IPS-18a (cell line): ENCODE results near the gene SMYD3.

ENCODE experiments used
- H3K27ac ChIP-seq: one replicate; pipeline ENCODE4 v1.5.1; 2013; ENCODE audit warnings: low read length
- H3K27me3 ChIP-seq: one replicate; pipeline ENCODE4 v1.6.1; 2013; ENCODE audit warnings: mild to moderate bottlenecking, low read length; ENCODE audit not compliant: control insufficient read depth, insufficient read depth
- H3K36me3 ChIP-seq: one replicate; pipeline ENCODE4 v1.6.1; 2013; ENCODE audit warnings: low read depth, low read length; ENCODE audit not compliant: control insufficient read depth
- H3K4me1 ChIP-seq: one replicate; pipeline ENCODE4 v1.6.1; 2013; ENCODE audit warnings: low read depth, low read length; ENCODE audit not compliant: control insufficient read depth
- H3K4me3 ChIP-seq: one replicate; pipeline ENCODE4 v1.5.1; 2013; ENCODE audit warnings: low read length
- H3K9ac ChIP-seq: one replicate; pipeline ENCODE4 v1.6.1; 2013; ENCODE audit warnings: mild to moderate bottlenecking, low read length, moderate library complexity
- H3K9me3 ChIP-seq: one replicate; pipeline ENCODE4 v1.6.1; 2013; ENCODE audit warnings: low read depth, low read length; ENCODE audit not compliant: control insufficient read depth

Gene SMYD3

GRCh38 chr1:246455476-246455875, 51.6 kb downstream of the SMYD3 start:
- H3K36me3 ChIP-seq: no peaks in the 10 kb centered on the region
- H3K4me1 ChIP-seq: no peaks in the 10 kb centered on the region
- H3K27me3 ChIP-seq: no peaks in the 10 kb centered on the region
- H3K9me3 ChIP-seq: no peaks in the 10 kb centered on the region
- no peak overlapping the region for H3K4me3 ChIP-seq
- H3K9ac ChIP-seq: no peak overlapping the region
- no peak overlapping the region for H3K27ac ChIP-seq

GRCh38 chr1:246454655-246455054, 52.4 kb downstream of the SMYD3 start:
- Histone ChIP-seq H3K27ac (no peak overlapping the region), H3K9ac (no peak overlapping the region), H3K4me3 (no peak overlapping the region), H3K27me3 (no peaks in the 10 kb centered on the region), H3K9me3 (no peaks in the 10 kb centered on the region), H3K36me3 (no peaks in the 10 kb centered on the region), H3K4me1 (no peaks in the 10 kb centered on the region)

- Histone ChIP-seq H3K36me3 (no peaks in the 10 kb centered on the region), H3K9me3 (no peaks in the 10 kb centered on the region), H3K27ac (no peak overlapping the region), H3K4me3 (no peak overlapping the region), H3K9ac (no peak overlapping the region), H3K27me3 (no peaks in the 10 kb centered on the region), H3K4me1 (no peaks in the 10 kb centered on the region)
Observed at GRCh38 chr1:246450611-246451251, 56.3 kb downstream of the SMYD3 start.

- Histone ChIP-seq H3K4me3 (no peak overlapping the region), H3K36me3 (no peaks in the 10 kb centered on the region), H3K27ac (no peak overlapping the region), H3K9ac (no peak overlapping the region), H3K9me3 (no peaks in the 10 kb centered on the region), H3K27me3 (no peaks in the 10 kb centered on the region), H3K4me1 (no peaks in the 10 kb centered on the region)
Observed at GRCh38 chr1:246448373-246448772, 58.7 kb downstream of the SMYD3 start.

GRCh38 chr1:246447501-246447900, 59.6 kb downstream of the SMYD3 start:
- H3K27me3 ChIP-seq: no peaks in the 10 kb centered on the region
- no peak overlapping the region for H3K27ac ChIP-seq
- no peak overlapping the region for H3K9ac ChIP-seq
- H3K4me3 ChIP-seq: no peak overlapping the region
- H3K36me3 ChIP-seq: no peaks in the 10 kb centered on the region
- H3K4me1 ChIP-seq: no peaks in the 10 kb centered on the region
- H3K9me3 ChIP-seq: no peaks in the 10 kb centered on the region

GRCh38 chr1:246445503-246445902, 61.6 kb downstream of the SMYD3 start:
- no peaks in the 10 kb centered on the region for H3K36me3 ChIP-seq
- H3K9ac ChIP-seq: no peak overlapping the region
- H3K4me1 ChIP-seq: no peaks in the 10 kb centered on the region
- no peak overlapping the region for H3K27ac ChIP-seq
- no peaks in the 10 kb centered on the region for H3K27me3 ChIP-seq
- no peaks in the 10 kb centered on the region for H3K9me3 ChIP-seq
- H3K4me3 ChIP-seq: no peak overlapping the region

- Histone ChIP-seq H3K9ac (no peak overlapping the region), H3K4me3 (no peak overlapping the region), H3K36me3 (no peaks in the 10 kb centered on the region), H3K27ac (no peak overlapping the region), H3K4me1 (no peaks in the 10 kb centered on the region), H3K9me3 (no peaks in the 10 kb centered on the region), H3K27me3 (no peaks in the 10 kb centered on the region)
Observed at GRCh38 chr1:246444617-246445016, 62.5 kb downstream of the SMYD3 start.

GRCh38 chr1:246437961-246438360, 69.1 kb downstream of the SMYD3 start:
- no peak overlapping the region for H3K9ac ChIP-seq
- no peaks in the 10 kb centered on the region for H3K9me3 ChIP-seq
- H3K36me3 ChIP-seq: no peaks in the 10 kb centered on the region
- H3K27me3 ChIP-seq: no peaks in the 10 kb centered on the region
- H3K4me3 ChIP-seq: no peak overlapping the region
- H3K27ac ChIP-seq: no peak overlapping the region
- peaks cover 6% of the 10 kb centered on the region for H3K4me1 ChIP-seq

GRCh38 chr1:246435421-246436041, 71.5 kb downstream of the SMYD3 start:
- Histone ChIP-seq H3K36me3 (no peaks in the 10 kb centered on the region), H3K4me1 (peaks cover 6% of the 10 kb centered on the region), H3K9ac (no peak overlapping the region), H3K9me3 (no peaks in the 10 kb centered on the region), H3K4me3 (no peak overlapping the region), H3K27ac (no peak overlapping the region), H3K27me3 (no peaks in the 10 kb centered on the region)

GRCh38 chr1:246434335-246434734, 72.7 kb downstream of the SMYD3 start:
- H3K36me3 ChIP-seq: no peaks in the 10 kb centered on the region
- H3K27me3 ChIP-seq: no peaks in the 10 kb centered on the region
- no peaks in the 10 kb centered on the region for H3K9me3 ChIP-seq
- no peak overlapping the region for H3K9ac ChIP-seq
- no peak overlapping the region for H3K27ac ChIP-seq
- H3K4me1 ChIP-seq: peaks cover 6% of the 10 kb centered on the region
- H3K4me3 ChIP-seq: no peak overlapping the region

- H3K4me3 ChIP-seq: no peak overlapping the region
- peaks cover 10% of the 10 kb centered on the region for H3K4me1 ChIP-seq
- H3K36me3 ChIP-seq: no peaks in the 10 kb centered on the region
- H3K27ac ChIP-seq: no peak overlapping the region
- H3K9me3 ChIP-seq: no peaks in the 10 kb centered on the region
- no peaks in the 10 kb centered on the region for H3K27me3 ChIP-seq
- H3K9ac ChIP-seq: no peak overlapping the region
Observed at GRCh38 chr1:246428542-246429308, 78.4 kb downstream of the SMYD3 start.
